B cell (primary cell): ENCODE data around the gene LCN15.

Experiments used
- EZH2 ChIP-seq: IDR thresholded peaks from 2 replicates; pipeline ENCODE4 v1.6.1; 2012; ENCODE audit warnings: borderline replicate concordance, low read depth, mild to moderate bottlenecking, moderate library complexity, low read length; ENCODE audit not compliant: insufficient read depth, poor library complexity, severe bottlenecking
- TF ChIP-seq, protein P1 (sequence below): fragments of 200-600 bp; IDR thresholded peaks from one replicate; pipeline ENCODE4 v1.8.0; 2022; ENCODE audit warnings: antibody characterized with exemption, mild to moderate bottlenecking

DNA sequence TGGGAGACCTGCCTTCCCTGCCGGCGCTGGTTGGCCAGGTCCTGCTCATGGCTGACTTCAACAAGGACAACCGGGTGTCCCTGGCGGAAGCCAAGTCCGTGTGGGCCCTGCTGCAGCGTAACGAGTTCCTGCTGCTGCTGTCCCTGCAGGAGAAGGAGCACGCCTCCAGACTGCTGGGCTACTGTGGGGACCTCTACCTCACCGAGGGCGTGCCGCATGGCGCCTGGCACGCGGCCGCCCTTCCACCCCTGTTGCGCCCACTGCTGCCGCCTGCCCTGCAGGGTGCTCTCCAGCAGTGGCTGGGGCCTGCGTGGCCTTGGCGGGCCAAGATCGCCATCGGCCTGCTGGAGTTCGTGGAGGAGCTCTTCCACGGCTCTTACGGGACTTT lies 41.4 kb downstream of the LCN15 start:
- TF ChIP-seq, protein P1, sequence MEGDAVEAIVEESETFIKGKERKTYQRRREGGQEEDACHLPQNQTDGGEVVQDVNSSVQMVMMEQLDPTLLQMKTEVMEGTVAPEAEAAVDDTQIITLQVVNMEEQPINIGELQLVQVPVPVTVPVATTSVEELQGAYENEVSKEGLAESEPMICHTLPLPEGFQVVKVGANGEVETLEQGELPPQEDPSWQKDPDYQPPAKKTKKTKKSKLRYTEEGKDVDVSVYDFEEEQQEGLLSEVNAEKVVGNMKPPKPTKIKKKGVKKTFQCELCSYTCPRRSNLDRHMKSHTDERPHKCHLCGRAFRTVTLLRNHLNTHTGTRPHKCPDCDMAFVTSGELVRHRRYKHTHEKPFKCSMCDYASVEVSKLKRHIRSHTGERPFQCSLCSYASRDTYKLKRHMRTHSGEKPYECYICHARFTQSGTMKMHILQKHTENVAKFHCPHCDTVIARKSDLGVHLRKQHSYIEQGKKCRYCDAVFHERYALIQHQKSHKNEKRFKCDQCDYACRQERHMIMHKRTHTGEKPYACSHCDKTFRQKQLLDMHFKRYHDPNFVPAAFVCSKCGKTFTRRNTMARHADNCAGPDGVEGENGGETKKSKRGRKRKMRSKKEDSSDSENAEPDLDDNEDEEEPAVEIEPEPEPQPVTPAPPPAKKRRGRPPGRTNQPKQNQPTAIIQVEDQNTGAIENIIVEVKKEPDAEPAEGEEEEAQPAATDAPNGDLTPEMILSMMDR: no peak
- no peak for TF ChIP-seq EZH2
